ENCODE data around the gene PBX4.
A peak's percentile ranks its signal among the peaks of the same experiment; 100 is the strongest.
"Not testable (repeated sequence)": the region's sequence is repeated elsewhere in the genome, so short reads cannot be mapped to it uniquely, and the experiment has no call there.

Gene PBX4

GRCh38 chr19:19610376-19611202 is 7.9 kb downstream of the PBX4 start:
- H3K4me1 ChIP-seq (ENCODE audit: control insufficient read depth, insufficient read depth, low read length) = peaks cover 28% of the 10 kb centered on the region
- H3K9me3 ChIP-seq (ENCODE audit: control insufficient read depth, low read length) = no peaks in the 10 kb centered on the region
- H3K9ac ChIP-seq (ENCODE audit: low read length) = no peak overlapping the region
- H3K27me3 ChIP-seq (ENCODE audit: control insufficient read depth, insufficient read depth, low read length) = no peaks in the 10 kb centered on the region
- no peaks in the 10 kb centered on the region for H3K36me3 ChIP-seq (ENCODE audit: control insufficient read depth, insufficient read depth, low read length)
- H3K4me3 ChIP-seq (ENCODE audit: low read length) = no peak overlapping the region

- not testable (repeated sequence) for H3K27me3 ChIP-seq (ENCODE audit: control insufficient read depth, insufficient read depth, low read length); H3K4me3 ChIP-seq (ENCODE audit: low read length); H3K9me3 ChIP-seq (ENCODE audit: control insufficient read depth, low read length); H3K36me3 ChIP-seq (ENCODE audit: control insufficient read depth, insufficient read depth, low read length)
- peaks cover 40% of the 10 kb centered on the region for H3K4me1 ChIP-seq (ENCODE audit: control insufficient read depth, insufficient read depth, low read length)
- H3K9ac ChIP-seq (ENCODE audit: low read length) = peak overlapping the region; percentile 49
Measured at GRCh38 chr19:19606686-19607085, 11.8 kb downstream of the PBX4 start.

GRCh38 chr19:19606021-19606420 is 12.5 kb downstream of the PBX4 start:
- Histone ChIP-seq H3K9ac (ENCODE audit: low read length) (peak overlapping the region; percentile 49), H3K9me3 (ENCODE audit: control insufficient read depth, low read length) (no peaks in the 10 kb centered on the region), H3K27me3 (ENCODE audit: control insufficient read depth, insufficient read depth, low read length) (no peaks in the 10 kb centered on the region)

GRCh38 chr19:19602713-19603324 is 15.7 kb downstream of the PBX4 start:
- H3K4me3 ChIP-seq (ENCODE audit: low read length) = no peak overlapping the region
- H3K9ac ChIP-seq (ENCODE audit: low read length) = peak overlapping the region; percentile 18
- no peaks in the 10 kb centered on the region for H3K9me3 ChIP-seq (ENCODE audit: control insufficient read depth, low read length)
- no peaks in the 10 kb centered on the region for H3K27me3 ChIP-seq (ENCODE audit: control insufficient read depth, insufficient read depth, low read length)
- peaks cover 43% of the 10 kb centered on the region for H3K4me1 ChIP-seq (ENCODE audit: control insufficient read depth, insufficient read depth, low read length)
- no peaks in the 10 kb centered on the region for H3K36me3 ChIP-seq (ENCODE audit: control insufficient read depth, insufficient read depth, low read length)

More at GRCh38 chr19:19606021-19606420, 12.5 kb downstream of the PBX4 start:
- peaks cover 43% of the 10 kb centered on the region for H3K4me1 ChIP-seq (ENCODE audit: control insufficient read depth, insufficient read depth, low read length)
- no peaks in the 10 kb centered on the region for H3K36me3 ChIP-seq (ENCODE audit: control insufficient read depth, insufficient read depth, low read length)
- no peak overlapping the region for H3K4me3 ChIP-seq (ENCODE audit: low read length)

GRCh38 chr19:19602136-19602712 is 16.3 kb downstream of the PBX4 start:
- no peaks in the 10 kb centered on the region for H3K27me3 ChIP-seq (ENCODE audit: control insufficient read depth, insufficient read depth, low read length)
- H3K9me3 ChIP-seq (ENCODE audit: control insufficient read depth, low read length) = no peaks in the 10 kb centered on the region
- H3K9ac ChIP-seq (ENCODE audit: low read length) = peak overlapping the region; percentile 18
- H3K36me3 ChIP-seq (ENCODE audit: control insufficient read depth, insufficient read depth, low read length) = no peaks in the 10 kb centered on the region
- no peak overlapping the region for H3K4me3 ChIP-seq (ENCODE audit: low read length)
- peaks cover 40% of the 10 kb centered on the region for H3K4me1 ChIP-seq (ENCODE audit: control insufficient read depth, insufficient read depth, low read length)

- Histone ChIP-seq H3K4me3 (ENCODE audit: low read length) (no peak overlapping the region), H3K9ac (ENCODE audit: low read length) (no peak overlapping the region), H3K27me3 (ENCODE audit: control insufficient read depth, insufficient read depth, low read length) (no peaks in the 10 kb centered on the region), H3K36me3 (ENCODE audit: control insufficient read depth, insufficient read depth, low read length) (no peaks in the 10 kb centered on the region), H3K9me3 (ENCODE audit: control insufficient read depth, low read length) (no peaks in the 10 kb centered on the region), H3K4me1 (ENCODE audit: control insufficient read depth, insufficient read depth, low read length) (peaks cover 28% of the 10 kb centered on the region)
Measured at GRCh38 chr19:19600793-19601330, 17.6 kb downstream of the PBX4 start.

DNA sequence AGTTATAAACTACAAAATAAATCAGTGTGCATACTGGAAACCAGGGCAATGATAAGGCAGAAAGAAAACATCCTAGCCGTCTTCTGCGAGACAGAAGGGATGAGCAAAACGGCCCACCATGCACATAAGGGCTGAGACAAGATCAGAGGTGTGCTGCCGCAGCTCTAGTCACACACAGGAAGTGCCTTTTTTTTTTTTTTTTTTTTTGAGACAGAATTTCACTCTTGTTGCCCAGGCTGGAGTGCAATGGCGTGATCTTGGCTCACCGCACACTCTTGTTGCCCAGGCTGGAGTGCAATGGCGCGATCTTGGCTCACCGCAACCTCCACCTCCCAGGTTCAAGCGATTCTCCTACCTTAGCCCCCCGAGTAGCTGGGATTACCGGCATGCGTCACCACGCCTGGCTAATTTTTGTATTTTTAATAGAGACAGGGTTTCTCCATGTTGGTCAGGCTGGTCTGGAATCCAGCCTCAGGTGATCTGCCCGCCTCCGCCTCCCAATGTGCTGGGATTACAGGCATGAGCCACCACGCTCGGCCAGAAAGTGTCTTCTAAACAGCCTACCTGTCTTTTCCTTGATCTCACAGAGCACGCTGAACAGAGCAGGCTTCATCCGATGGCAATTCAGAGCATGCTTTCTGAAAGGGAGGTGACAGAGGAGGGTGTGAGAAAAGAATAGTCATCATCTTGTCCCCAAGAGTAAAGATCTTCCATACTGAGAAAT is 19.6 kb downstream of the PBX4 start:
- not testable (repeated sequence) for H3K27me3 ChIP-seq (ENCODE audit: control insufficient read depth, insufficient read depth, low read length); H3K9ac ChIP-seq (ENCODE audit: low read length); H3K4me3 ChIP-seq (ENCODE audit: low read length); H3K36me3 ChIP-seq (ENCODE audit: control insufficient read depth, insufficient read depth, low read length); H3K9me3 ChIP-seq (ENCODE audit: control insufficient read depth, low read length)
- H3K4me1 ChIP-seq (ENCODE audit: control insufficient read depth, insufficient read depth, low read length) = peaks cover 44% of the 10 kb centered on the region

- peaks cover 34% of the 10 kb centered on the region for H3K4me1 ChIP-seq (ENCODE audit: control insufficient read depth, insufficient read depth, low read length)
- H3K9ac ChIP-seq (ENCODE audit: low read length) = no peak overlapping the region
- H3K36me3 ChIP-seq (ENCODE audit: control insufficient read depth, insufficient read depth, low read length) = no peaks in the 10 kb centered on the region
- no peaks in the 10 kb centered on the region for H3K9me3 ChIP-seq (ENCODE audit: control insufficient read depth, low read length)
- H3K4me3 ChIP-seq (ENCODE audit: low read length) = no peak overlapping the region
- no peaks in the 10 kb centered on the region for H3K27me3 ChIP-seq (ENCODE audit: control insufficient read depth, insufficient read depth, low read length)
Measured at GRCh38 chr19:19597809-19598306, 20.6 kb downstream of the PBX4 start.

DNA sequence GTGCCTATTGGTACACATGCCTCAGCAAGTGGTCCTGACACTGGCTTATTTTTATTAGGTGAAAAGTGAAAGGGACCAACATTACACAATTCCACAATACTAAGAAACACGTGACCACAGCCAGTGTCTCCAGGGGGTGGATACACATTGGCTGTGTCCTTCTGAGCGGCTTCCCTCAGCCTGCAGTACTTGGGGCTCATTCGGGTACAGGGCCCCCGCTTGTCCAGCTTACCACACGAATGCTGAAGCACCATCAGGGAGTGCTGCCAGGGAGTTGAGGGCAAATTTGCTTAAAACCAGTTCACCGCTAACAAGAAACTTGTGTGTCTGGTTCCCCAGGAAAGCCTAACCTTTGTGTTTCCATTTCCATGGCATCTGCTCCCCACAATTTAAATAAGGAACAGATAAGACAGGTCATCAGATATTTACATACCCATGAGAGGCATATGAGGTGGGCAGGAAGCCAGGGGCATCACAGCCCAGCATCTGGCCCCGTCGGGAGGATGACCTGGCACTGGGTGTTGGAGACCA is 23.3 kb downstream of the PBX4 start:
- H3K4me1 ChIP-seq (ENCODE audit: control insufficient read depth, insufficient read depth, low read length) = peaks cover 37% of the 10 kb centered on the region
- no peaks in the 10 kb centered on the region for H3K27me3 ChIP-seq (ENCODE audit: control insufficient read depth, insufficient read depth, low read length)
- H3K9ac ChIP-seq (ENCODE audit: low read length) = peak overlapping the region; percentile 17
- no peak overlapping the region for H3K4me3 ChIP-seq (ENCODE audit: low read length)
- H3K9me3 ChIP-seq (ENCODE audit: control insufficient read depth, low read length) = no peaks in the 10 kb centered on the region
- H3K36me3 ChIP-seq (ENCODE audit: control insufficient read depth, insufficient read depth, low read length) = no peaks in the 10 kb centered on the region

DNA sequence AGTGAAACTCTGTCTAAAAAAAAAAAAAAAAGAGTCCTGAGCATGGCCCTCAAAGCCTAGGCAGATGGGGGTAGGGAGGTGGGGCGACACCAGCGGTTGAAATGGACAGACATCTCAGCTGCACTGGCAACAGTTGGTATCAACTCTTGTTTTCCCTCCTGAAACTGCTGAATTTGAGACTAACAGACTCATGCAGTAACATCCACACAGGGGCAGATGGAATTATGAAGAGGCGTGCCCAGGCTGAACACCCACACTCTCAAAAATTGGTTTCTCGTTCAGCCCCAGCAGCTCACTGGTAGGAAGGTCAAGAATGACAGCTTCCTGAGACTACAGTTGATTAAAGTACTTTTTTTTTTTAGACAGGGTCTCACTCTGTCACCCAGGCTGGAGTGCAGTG is 24.1 kb downstream of the PBX4 start:
- Histone ChIP-seq H3K27me3 (ENCODE audit: control insufficient read depth, insufficient read depth, low read length) (no peaks in the 10 kb centered on the region), H3K9ac (ENCODE audit: low read length) (no peak overlapping the region), H3K9me3 (ENCODE audit: control insufficient read depth, low read length) (no peaks in the 10 kb centered on the region), H3K36me3 (ENCODE audit: control insufficient read depth, insufficient read depth, low read length) (no peaks in the 10 kb centered on the region), H3K4me3 (ENCODE audit: low read length) (no peak overlapping the region), H3K4me1 (ENCODE audit: control insufficient read depth, insufficient read depth, low read length) (peaks cover 38% of the 10 kb centered on the region)

- peaks cover 38% of the 10 kb centered on the region for H3K4me1 ChIP-seq (ENCODE audit: control insufficient read depth, insufficient read depth, low read length)
- H3K9ac ChIP-seq (ENCODE audit: low read length) = no peak overlapping the region
- no peaks in the 10 kb centered on the region for H3K9me3 ChIP-seq (ENCODE audit: control insufficient read depth, low read length)
- no peaks in the 10 kb centered on the region for H3K36me3 ChIP-seq (ENCODE audit: control insufficient read depth, insufficient read depth, low read length)
- no peaks in the 10 kb centered on the region for H3K27me3 ChIP-seq (ENCODE audit: control insufficient read depth, insufficient read depth, low read length)
- no peak overlapping the region for H3K4me3 ChIP-seq (ENCODE audit: low read length)
Measured at GRCh38 chr19:19592690-19593089, 25.8 kb downstream of the PBX4 start.
